PC-3 (cell line): ENCODE results near the gene NUDT15. TPM values are rescaled to one million over a fixed set of nuclear protein-coding genes. Genes with fewer than 3 reads are reported as not detected.
"Not testable (repeated sequence)": the region's sequence is repeated elsewhere in the genome, so short reads cannot be mapped to it uniquely, and the experiment has no call there.

ENCODE experiments used
- ATAC-seq: fragments of 200-7000 bp; cut with Tn5 transposase; 2 replicates; pipeline ENCODE4 v1.9.1; 2020; ENCODE audit warnings: mild to moderate bottlenecking, moderate library complexity
- BruUV-seq: library from RNA; stranded (reverse); fragments of 400-500 nt; replicated peaks from 2 replicates; lab custom pipeline; 2021; lab: Mats Ljungman, UMichigan
- CTCF ChIA-PET: fragments of 300-600 bp; sonication (Branson Sonifier 250); formaldehyde crosslinking; loops from one replicate; lab custom pipeline; 2022; ENCODE audit warnings: antibody characterized with exemption; lab: Charles Lee
- POLR2A ChIA-PET: fragments of 300-600 bp; sonication (Branson Sonifier 250); formaldehyde crosslinking; loops from one replicate; lab custom pipeline; 2022; ENCODE audit warnings: antibody characterized with exemption; ENCODE audit not compliant: unreplicated experiment; lab: Charles Lee
- DNase-seq: peaks from one replicate; pipeline ENCODE4 v3.0.0-alpha.2; 2015
- H2AFZ ChIP-seq: fragments of 300-600 bp; sonication (generic); 2 replicates; pipeline ENCODE4 v1.6.0; 2016; ENCODE audit warnings: antibody characterized with exemption, low read length
- H3F3A ChIP-seq: fragments of 300-600 bp; sonication (generic); one replicate; pipeline ENCODE4 v1.6.0; 2017; ENCODE audit warnings: antibody characterized with exemption, low read length, control low read depth, mild to moderate bottlenecking; ENCODE audit not compliant: unreplicated experiment
- H3K27ac ChIP-seq: fragments of 300-600 bp; sonication (generic); 2 replicates; pipeline ENCODE4 v1.5.1; 2016; ENCODE audit warnings: mild to moderate bottlenecking, low read length
- H3K27me3 ChIP-seq: fragments of 300-600 bp; sonication (generic); 2 replicates; pipeline ENCODE4 v1.6.1; 2016; ENCODE audit warnings: low read length, mixed read lengths
- H3K36me3 ChIP-seq: fragments of 300-600 bp; sonication (generic); 2 replicates; pipeline ENCODE4 v1.6.1; 2016; ENCODE audit warnings: low read depth, mixed run types, low read length, mixed read lengths
- H3K4me1 ChIP-seq: fragments of 300-600 bp; sonication (generic); 2 replicates; pipeline ENCODE4 v1.5.1; 2016; ENCODE audit warnings: low read length; ENCODE audit not compliant: insufficient read depth
- H3K4me2 ChIP-seq: fragments of 300-600 bp; sonication (generic); 2 replicates; pipeline ENCODE4 v1.6.0; 2016; ENCODE audit warnings: low read length
- H3K4me3 ChIP-seq: fragments of 300-600 bp; sonication (generic); 2 replicates; pipeline ENCODE4 v1.5.1; 2016; ENCODE audit warnings: mild to moderate bottlenecking, low read length, mixed read lengths
- H3K79me2 ChIP-seq: fragments of 300-600 bp; sonication (generic); 2 replicates; pipeline ENCODE4 v1.6.1; 2017; ENCODE audit warnings: low read length, mixed read lengths
- H3K9ac ChIP-seq: fragments of 300-600 bp; sonication (generic); 2 replicates; pipeline ENCODE4 v1.6.0; 2016; ENCODE audit warnings: mild to moderate bottlenecking, low read length
- H3K9me2 ChIP-seq: fragments of 300-600 bp; sonication (generic); replicated peaks from 2 replicates; pipeline ENCODE4 v1.6.1; 2016; ENCODE audit warnings: mixed run types, low read length, mixed read lengths
- H3K9me3 ChIP-seq: fragments of 300-600 bp; sonication (generic); 2 replicates; pipeline ENCODE4 v1.6.1; 2016; ENCODE audit warnings: low read length, mixed read lengths
- H4K20me1 ChIP-seq: fragments of 300-600 bp; sonication (generic); 2 replicates; pipeline ENCODE4 v1.6.1; 2016; ENCODE audit warnings: low read length, mixed read lengths
- EZH2 ChIP-seq: fragments of 300-600 bp; sonication (generic); IDR thresholded peaks from one replicate; pipeline ENCODE4 v1.6.1; 2017; ENCODE audit warnings: antibody characterized with exemption, mild to moderate bottlenecking, low read length; ENCODE audit not compliant: unreplicated experiment
- EZH2phosphoT487 ChIP-seq: fragments of 300-600 bp; sonication (generic); IDR thresholded peaks from 2 replicates; pipeline ENCODE4 v1.6.1; 2018; ENCODE audit warnings: mild to moderate bottlenecking, antibody characterized with exemption, low read length, borderline replicate concordance
- intact Hi-C: fragments of 100-400 bp; cut with micrococcal nuclease; formaldehyde crosslinking; loops from 2 replicates; pipeline ENCODE4 v1.9.0; 2023
- total RNA-seq: library from RNA; depleted of rRNA; stranded (reverse); fragments of >200 nt; gene quantifications from 2 replicates; pipeline ENCODE4 v1.2.3, GENCODE V29; 2014
- TF ChIP-seq, protein P1 (sequence below): fragments of 300-600 bp; sonication (generic); conservative IDR thresholded peaks from 2 replicates; pipeline ENCODE4 v1.5.1; 2017; ENCODE audit warnings: antibody characterized with exemption, low read depth, mild to moderate bottlenecking, low read length

The NUDT15 gene
- total RNA-seq, 1 experiment from 2014 or later = 27.0 TPM

DNA sequence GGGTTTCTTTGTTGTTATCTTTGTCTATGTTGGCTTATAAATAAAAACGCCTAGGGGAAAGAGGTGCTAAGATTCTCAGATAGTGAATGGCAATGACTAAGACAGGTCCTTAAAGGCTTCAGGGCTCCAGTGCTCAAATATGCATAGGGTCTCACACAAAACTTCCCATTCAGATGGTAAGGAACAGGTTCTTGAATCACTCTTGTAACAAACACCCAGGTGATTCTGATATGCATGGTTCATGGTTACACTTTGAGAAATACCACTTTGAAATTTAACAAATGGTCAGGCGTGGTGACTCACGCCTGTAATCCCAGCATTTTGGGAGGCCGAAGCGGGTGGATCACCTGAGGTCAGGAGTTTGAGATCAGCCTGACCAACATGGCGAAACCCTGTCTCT is 17.1 kb downstream of the NUDT15 start:
- H3K79me2 ChIP-seq = no peaks in the 10 kb centered on the region
- H3K9me2 ChIP-seq = no peaks in the 10 kb centered on the region
- intact Hi-C loops = no loop called here
- no peak overlapping the region for H3K4me2 ChIP-seq
- H3K27me3 ChIP-seq = no peaks in the 10 kb centered on the region
- no peak overlapping the region for H3K27ac ChIP-seq
- no peaks in the 10 kb centered on the region for H3K9me3 ChIP-seq
- BruUV-seq = no TSS peak
- ATAC-seq (no peak), DNase-seq (no peak)
- H2AFZ ChIP-seq = no peak overlapping the region
- H3K36me3 ChIP-seq = peaks cover 16% of the 10 kb centered on the region; the same call in 1 of the 2 replicates
- no peaks in the 10 kb centered on the region for H3K4me1 ChIP-seq
- no peak overlapping the region for H3K9ac ChIP-seq
- CTCF ChIA-PET = no interaction called here
- H3K4me3 ChIP-seq = no peak overlapping the region
- H4K20me1 ChIP-seq = no peaks in the 10 kb centered on the region
- POLR2A ChIA-PET = no interaction called here
- no peak for TF ChIP-seq EZH2phosphoT487
- no peak for TF ChIP-seq EZH2
- TF ChIP-seq, protein P1, sequence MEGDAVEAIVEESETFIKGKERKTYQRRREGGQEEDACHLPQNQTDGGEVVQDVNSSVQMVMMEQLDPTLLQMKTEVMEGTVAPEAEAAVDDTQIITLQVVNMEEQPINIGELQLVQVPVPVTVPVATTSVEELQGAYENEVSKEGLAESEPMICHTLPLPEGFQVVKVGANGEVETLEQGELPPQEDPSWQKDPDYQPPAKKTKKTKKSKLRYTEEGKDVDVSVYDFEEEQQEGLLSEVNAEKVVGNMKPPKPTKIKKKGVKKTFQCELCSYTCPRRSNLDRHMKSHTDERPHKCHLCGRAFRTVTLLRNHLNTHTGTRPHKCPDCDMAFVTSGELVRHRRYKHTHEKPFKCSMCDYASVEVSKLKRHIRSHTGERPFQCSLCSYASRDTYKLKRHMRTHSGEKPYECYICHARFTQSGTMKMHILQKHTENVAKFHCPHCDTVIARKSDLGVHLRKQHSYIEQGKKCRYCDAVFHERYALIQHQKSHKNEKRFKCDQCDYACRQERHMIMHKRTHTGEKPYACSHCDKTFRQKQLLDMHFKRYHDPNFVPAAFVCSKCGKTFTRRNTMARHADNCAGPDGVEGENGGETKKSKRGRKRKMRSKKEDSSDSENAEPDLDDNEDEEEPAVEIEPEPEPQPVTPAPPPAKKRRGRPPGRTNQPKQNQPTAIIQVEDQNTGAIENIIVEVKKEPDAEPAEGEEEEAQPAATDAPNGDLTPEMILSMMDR = no peak
- no peaks in the 10 kb centered on the region for H3F3A ChIP-seq

- intact Hi-C loops = no loop called here
- Histone ChIP-seq H3K27ac (no peak overlapping the region), H3K36me3 (peaks cover 16% of the 10 kb centered on the region; the same call in 1 of the 2 replicates), H3K9me3 (no peaks in the 10 kb centered on the region), H3K4me3 (no peak overlapping the region), H3K4me1 (no peaks in the 10 kb centered on the region), H3K27me3 (no peaks in the 10 kb centered on the region), H3K79me2 (no peaks in the 10 kb centered on the region), H3K9ac (no peak overlapping the region), H3K4me2 (no peak overlapping the region), H2AFZ (no peak overlapping the region), H3F3A (no peaks in the 10 kb centered on the region), H4K20me1 (no peaks in the 10 kb centered on the region), H3K9me2 (no peaks in the 10 kb centered on the region)
- no TSS peak for BruUV-seq
- no peak for ATAC-seq
- ChIA-PET POLR2A (no interaction called here), CTCF (no interaction called here)
- TF ChIP-seq EZH2 = no peak
- TF ChIP-seq, protein P1 = no peak
- no peak for TF ChIP-seq EZH2phosphoT487
- DNase-seq = no peak
Observed at GRCh38 chr13:48055712-48056111, 18.2 kb downstream of the NUDT15 start.

GRCh38 chr13:48058536-48058935 is 21.0 kb downstream of the NUDT15 start:
- DNase-seq, H3K9me2 ChIP-seq, H3K36me3 ChIP-seq, CTCF ChIA-PET, H3K4me3 ChIP-seq, POLR2A ChIA-PET, H4K20me1 ChIP-seq, intact Hi-C loops, H3K27me3 ChIP-seq, H3K4me2 ChIP-seq, H2AFZ ChIP-seq, H3K79me2 ChIP-seq, BruUV-seq, H3K9ac ChIP-seq, H3F3A ChIP-seq, H3K27ac ChIP-seq, H3K9me3 ChIP-seq, ATAC-seq, H3K4me1 ChIP-seq: not testable (repeated sequence)

DNA sequence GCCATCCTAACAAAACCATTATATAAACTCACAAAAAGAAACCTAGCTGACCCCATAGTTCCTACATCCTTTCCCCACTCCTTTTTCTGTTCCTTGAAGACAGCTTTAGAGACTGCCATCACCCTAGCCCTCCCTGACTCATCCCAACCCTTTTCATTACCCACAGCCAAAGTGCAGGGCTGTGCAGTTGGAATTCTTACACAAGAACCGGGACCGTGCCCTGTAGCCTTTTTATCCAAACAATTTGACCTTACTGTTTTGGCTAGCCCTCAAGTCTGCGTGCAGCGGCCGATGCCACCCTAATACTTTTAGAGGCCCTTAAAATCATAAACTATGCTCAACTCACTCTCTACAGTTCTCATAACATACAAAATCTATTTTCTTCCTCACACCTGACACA is 22.4 kb downstream of the NUDT15 start:
- H3K36me3 ChIP-seq, BruUV-seq, ATAC-seq, H3K4me2 ChIP-seq, DNase-seq, H3K27me3 ChIP-seq, H3K79me2 ChIP-seq, H3K4me1 ChIP-seq, H3K9me3 ChIP-seq, H4K20me1 ChIP-seq, intact Hi-C loops, CTCF ChIA-PET, H3K27ac ChIP-seq, H2AFZ ChIP-seq, H3F3A ChIP-seq, H3K9ac ChIP-seq, POLR2A ChIA-PET, H3K9me2 ChIP-seq, H3K4me3 ChIP-seq: not testable (repeated sequence)
